BJ (cell line): ENCODE measurements around the gene GKN2. TPM values are rescaled to one million over a fixed set of nuclear protein-coding genes. Genes with fewer than 3 reads are reported as not detected.

Experiments used
- CTCF ChIA-PET: fragments of 350-600 bp; formaldehyde crosslinking; extraction: SDS; loops from one replicate; lab custom pipeline; 2021; ENCODE audit warnings: antibody characterized with exemption, inconsistent platforms; lab: Yijun Ruan, JAX
- POLR2A ChIA-PET: fragments of 300-600 bp; sonication (Branson Sonifier 250); formaldehyde crosslinking; extraction: SDS; loops from one replicate; lab custom pipeline; 2021; ENCODE audit warnings: antibody characterized with exemption; lab: Charles Lee
- DNase-seq: peaks from one replicate; pipeline ENCODE4 v3.0.0-alpha.2; 2011; ENCODE audit warnings: low read depth
- H3K27me3 ChIP-seq: 2 replicates; pipeline ENCODE4 v1.6.0; 2011; ENCODE audit warnings: low read length; ENCODE audit not compliant: control insufficient read depth, insufficient read depth
- H3K36me3 ChIP-seq: 2 replicates; pipeline ENCODE4 v1.5.1; 2011; ENCODE audit warnings: low read length; ENCODE audit not compliant: control insufficient read depth, insufficient read depth
- H3K4me3 ChIP-seq: 2 replicates; pipeline ENCODE4 v1.5.1; 2011; ENCODE audit warnings: low read depth, mild to moderate bottlenecking, control low read depth, low read length
- polyA plus RNA-seq: library from polyadenylated mRNA; depleted of rRNA; stranded (reverse); fragments of >200 nt; gene quantifications from 2 replicates; pipeline ENCODE4 v1.2.3, GENCODE V29; 2011
- TF ChIP-seq, protein P1 (sequence below): IDR thresholded peaks from 2 replicates; pipeline ENCODE4 v1.5.1; 2011; ENCODE audit warnings: low read depth, mild to moderate bottlenecking, control low read depth, inconsistent platforms, low read length, moderate library complexity; ENCODE audit not compliant: insufficient read depth

Gene GKN2
- polyA plus RNA-seq, 1 experiment = not detected

DNA sequence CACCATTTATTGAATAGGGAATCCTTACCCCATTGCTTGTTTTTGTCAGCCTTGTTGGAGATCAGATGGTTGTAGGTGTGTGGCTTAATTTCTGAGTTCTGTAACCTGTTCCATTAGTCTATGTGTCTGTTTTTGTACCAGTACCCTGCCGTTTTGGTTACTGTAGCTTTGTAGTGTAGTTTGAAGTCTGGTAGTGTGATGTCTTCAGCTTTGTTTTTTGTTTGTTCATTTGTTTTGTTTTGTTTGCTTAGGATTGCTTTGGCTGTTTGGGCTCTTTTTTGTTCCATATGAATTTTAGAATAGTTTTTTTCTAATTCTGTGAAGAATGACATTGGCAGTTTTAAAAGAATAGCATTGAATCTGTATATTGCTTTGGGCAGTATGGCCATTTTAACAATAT is 12.7 kb downstream of the GKN2 start:
- ChIA-PET CTCF (no interaction called here), POLR2A (no interaction called here)
- Histone ChIP-seq H3K4me3 (no peak overlapping the region), H3K36me3 (no peaks in the 10 kb centered on the region), H3K27me3 (no peaks in the 10 kb centered on the region)
- no peak for DNase-seq
- TF ChIP-seq, protein P1, sequence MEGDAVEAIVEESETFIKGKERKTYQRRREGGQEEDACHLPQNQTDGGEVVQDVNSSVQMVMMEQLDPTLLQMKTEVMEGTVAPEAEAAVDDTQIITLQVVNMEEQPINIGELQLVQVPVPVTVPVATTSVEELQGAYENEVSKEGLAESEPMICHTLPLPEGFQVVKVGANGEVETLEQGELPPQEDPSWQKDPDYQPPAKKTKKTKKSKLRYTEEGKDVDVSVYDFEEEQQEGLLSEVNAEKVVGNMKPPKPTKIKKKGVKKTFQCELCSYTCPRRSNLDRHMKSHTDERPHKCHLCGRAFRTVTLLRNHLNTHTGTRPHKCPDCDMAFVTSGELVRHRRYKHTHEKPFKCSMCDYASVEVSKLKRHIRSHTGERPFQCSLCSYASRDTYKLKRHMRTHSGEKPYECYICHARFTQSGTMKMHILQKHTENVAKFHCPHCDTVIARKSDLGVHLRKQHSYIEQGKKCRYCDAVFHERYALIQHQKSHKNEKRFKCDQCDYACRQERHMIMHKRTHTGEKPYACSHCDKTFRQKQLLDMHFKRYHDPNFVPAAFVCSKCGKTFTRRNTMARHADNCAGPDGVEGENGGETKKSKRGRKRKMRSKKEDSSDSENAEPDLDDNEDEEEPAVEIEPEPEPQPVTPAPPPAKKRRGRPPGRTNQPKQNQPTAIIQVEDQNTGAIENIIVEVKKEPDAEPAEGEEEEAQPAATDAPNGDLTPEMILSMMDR = no peak

DNA sequence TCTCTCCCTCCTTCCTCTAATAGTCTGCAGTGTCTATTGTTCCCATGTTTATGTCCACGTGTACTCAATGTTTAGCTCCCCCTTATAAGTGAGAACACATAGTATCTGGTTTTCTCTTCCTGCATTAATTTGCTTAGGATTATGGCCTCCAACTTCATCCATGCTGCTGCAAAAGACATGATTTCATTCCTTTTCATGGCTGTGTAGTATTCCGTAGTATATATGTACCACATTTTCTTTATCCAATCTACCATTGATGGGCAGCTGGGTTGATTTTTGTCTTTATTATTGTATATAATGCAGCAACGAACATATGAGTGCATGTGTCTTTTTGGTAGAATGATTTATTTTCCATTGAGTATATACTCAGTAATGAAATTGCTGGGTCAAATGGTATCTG is 13.8 kb downstream of the GKN2 start:
- H3K4me3 ChIP-seq = no peak overlapping the region
- TF ChIP-seq, protein P1 = no peak
- H3K36me3 ChIP-seq = no peaks in the 10 kb centered on the region
- POLR2A ChIA-PET = no interaction called here
- no peaks in the 10 kb centered on the region for H3K27me3 ChIP-seq
- no peak for DNase-seq
- CTCF ChIA-PET = no interaction called here

DNA sequence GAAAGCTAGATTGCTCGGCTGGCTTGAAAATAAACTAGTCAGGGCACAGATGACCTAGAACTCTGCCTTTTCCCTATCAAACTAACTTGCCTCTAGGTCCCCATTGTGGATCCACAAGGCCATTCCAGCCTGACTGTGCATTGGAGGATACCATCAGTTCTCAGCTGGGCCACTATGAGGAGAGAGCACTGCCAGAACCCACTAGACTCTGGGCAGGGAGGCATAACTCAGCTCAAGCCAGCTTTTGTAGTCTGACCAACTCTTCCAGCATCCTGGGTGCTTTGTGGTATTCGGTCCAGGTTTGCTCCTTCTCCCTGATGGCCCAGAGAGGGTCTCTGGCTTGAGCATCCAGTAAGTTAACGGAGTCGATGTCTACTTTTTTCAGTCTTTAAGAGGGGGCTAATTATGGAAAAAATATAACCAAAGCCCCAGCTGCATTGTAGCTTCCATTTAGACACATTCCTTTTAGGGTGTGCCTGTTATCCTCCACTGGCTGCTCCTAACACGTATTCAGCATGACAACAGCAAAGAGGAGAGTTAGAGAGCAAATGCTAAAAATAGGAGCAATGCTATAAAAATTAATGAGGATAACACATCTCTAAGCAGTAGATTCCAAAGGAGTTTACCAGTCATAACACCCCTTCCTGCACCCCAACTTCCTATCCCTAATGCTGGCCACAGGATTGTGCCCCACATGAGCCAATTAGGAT is 15.2 kb downstream of the GKN2 start:
- no peak for DNase-seq
- TF ChIP-seq, protein P1 = no peak
- H3K27me3 ChIP-seq = no peaks in the 10 kb centered on the region
- ChIA-PET POLR2A (interaction anchor here (0.6 kb wide), 1 partner anchor 113 kb away, joined by 4 read pairs; no protein-coding TSS in a partner anchor), CTCF (interaction anchor here (1.5 to 3.2 kb wide), 3 partner anchors 9 to 28 kb away, joined by 4 to 21 read pairs (median 5); no protein-coding TSS in a partner anchor)
- no peak overlapping the region for H3K4me3 ChIP-seq
- H3K36me3 ChIP-seq = no peaks in the 10 kb centered on the region

DNA sequence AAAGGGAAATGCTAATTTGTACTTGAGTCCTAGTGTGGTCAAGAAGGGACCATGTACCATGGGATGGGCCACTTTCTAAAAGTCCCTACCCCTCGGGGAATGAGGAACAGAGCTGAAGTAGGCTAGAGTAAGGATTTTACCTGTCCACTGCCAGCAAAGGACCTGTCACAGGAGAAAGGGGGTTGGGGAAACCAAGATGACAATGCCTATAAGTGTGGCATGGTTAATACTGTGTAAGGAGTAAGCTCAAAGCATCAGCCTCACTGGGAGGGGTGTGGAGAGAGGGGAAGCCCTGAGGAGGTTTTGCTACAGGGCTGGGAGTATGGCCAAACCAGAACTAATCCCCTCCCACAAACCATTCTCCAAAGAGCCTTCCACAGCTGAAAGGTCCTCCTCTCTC is 15.8 kb downstream of the GKN2 start:
- Histone ChIP-seq H3K36me3 (no peaks in the 10 kb centered on the region), H3K27me3 (no peaks in the 10 kb centered on the region; the same call in 1 of the 2 replicates), H3K4me3 (no peak overlapping the region)
- DNase-seq = no peak
- CTCF ChIA-PET = interaction anchor here (1.1 to 3.2 kb wide), 4 partner anchors 10 to 59 kb away, joined by 3 to 21 read pairs (median 4); no protein-coding TSS in a partner anchor
- TF ChIP-seq, protein P1 = no peak
- POLR2A ChIA-PET = no interaction called here

DNA sequence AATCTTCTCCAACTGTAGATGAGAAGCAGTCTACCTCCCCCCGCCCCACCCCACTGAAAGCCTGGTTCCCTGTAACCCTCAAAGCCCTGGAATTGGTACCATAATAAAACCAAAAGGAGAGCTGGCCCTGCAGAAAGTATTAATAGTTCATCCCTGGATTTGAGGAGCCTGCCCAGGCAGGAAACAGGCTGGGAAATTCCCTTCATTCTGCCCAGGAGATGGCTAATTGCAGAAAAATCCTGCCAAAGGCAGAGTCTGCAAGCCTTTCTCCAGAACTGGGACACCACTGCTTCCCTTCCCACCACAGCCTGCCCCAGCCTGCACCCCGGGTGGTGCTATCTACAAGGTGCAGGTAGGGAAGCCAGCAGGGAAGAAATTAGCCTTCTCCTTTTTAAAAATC is 16.3 kb downstream of the GKN2 start:
- Histone ChIP-seq H3K4me3 (no peak overlapping the region), H3K36me3 (no peaks in the 10 kb centered on the region), H3K27me3 (no peaks in the 10 kb centered on the region; the same call in 1 of the 2 replicates)
- TF ChIP-seq, protein P1 = no peak
- ChIA-PET POLR2A (no interaction called here), CTCF (interaction anchor here (0.8 to 3.2 kb wide), 5 partner anchors 10 to 372 kb away, joined by 3 to 21 read pairs (median 4); no protein-coding TSS in a partner anchor)
- no peak for DNase-seq
